Large intestine (tissue), 3 donors: ENCODE measurements around the gene LY6G5B. TPM values are rescaled to one million over a fixed set of nuclear protein-coding genes. Genes with fewer than 3 reads are reported as not detected.

Experiments used
- DNase-seq, 2 donors: peaks; one replicate each; pipeline versions ENCODE4 v3.0.0 to v3.0.0-alpha.2; 2013
- H3K27ac ChIP-seq: one replicate; pipeline ENCODE4 v1.5.1; 2013; ENCODE audit warnings: low read length
- H3K27me3 ChIP-seq: 2 replicates; pipeline ENCODE4 v1.6.1; 2013; ENCODE audit warnings: low read length; ENCODE audit not compliant: control insufficient read depth, insufficient read depth
- H3K36me3 ChIP-seq: 2 replicates; pipeline ENCODE4 v1.6.1; 2013; ENCODE audit warnings: low read length; ENCODE audit not compliant: control insufficient read depth, insufficient read depth
- H3K4me1 ChIP-seq: one replicate; pipeline ENCODE4 v1.6.1; 2013; ENCODE audit warnings: low read length; ENCODE audit not compliant: control insufficient read depth, insufficient read depth
- H3K4me3 ChIP-seq: one replicate; pipeline ENCODE4 v1.5.1; 2013; ENCODE audit warnings: low read length
- H3K9me3 ChIP-seq: one replicate; pipeline ENCODE4 v1.6.1; 2013; ENCODE audit warnings: mild to moderate bottlenecking, low read depth, low read length, moderate library complexity; ENCODE audit not compliant: control insufficient read depth
- WGBS: methylation state at CpG from one replicate; pipeline ENCODE4 v1.1.5; 2013; ENCODE audit warnings: low lambda C conversion rate; ENCODE audit not compliant: insufficient coverage; 5-methylcytosine and 5-hydroxymethylcytosine counted together
- polyA plus RNA-seq: library from polyadenylated mRNA; unstranded; fragments of 120-200 nt; gene quantifications from one replicate; pipeline ENCODE4 v1.2.1, GENCODE V29; 2013

Gene LY6G5B
- polyA plus RNA-seq, 1 donor, result 18.7 TPM

- Histone ChIP-seq H3K36me3 (peaks cover 89% of the 10 kb centered on the region), H3K27ac (no peak overlapping the region)
- no peak for DNase-seq
Observed at GRCh38 chr6:31640612-31641011, 29.2 kb upstream of the LY6G5B start.

GRCh38 chr6:31641370-31641769, 28.4 kb upstream of the LY6G5B start:
- no peak for DNase-seq
- no peaks in the 10 kb centered on the region for H3K9me3 ChIP-seq
- 100% methylated on average over 1 of the region's 4 CpGs for WGBS
- peaks cover 89% of the 10 kb centered on the region for H3K36me3 ChIP-seq
- no peak overlapping the region for H3K27ac ChIP-seq
- H3K27me3 ChIP-seq, result no peaks in the 10 kb centered on the region
- H3K4me3 ChIP-seq, result no peak overlapping the region
- H3K4me1 ChIP-seq, result no peaks in the 10 kb centered on the region

More at GRCh38 chr6:31640612-31641011, 29.2 kb upstream of the LY6G5B start:
- WGBS, result no CpG with 5 or more reads among the region's 6 CpGs
- H3K4me1 ChIP-seq, result no peaks in the 10 kb centered on the region
- no peaks in the 10 kb centered on the region for H3K27me3 ChIP-seq
- H3K9me3 ChIP-seq, result no peaks in the 10 kb centered on the region
- H3K4me3 ChIP-seq, result no peak overlapping the region

GRCh38 chr6:31642798-31643570, 26.8 kb upstream of the LY6G5B start:
- no peaks in the 10 kb centered on the region for H3K9me3 ChIP-seq
- no peaks in the 10 kb centered on the region for H3K27me3 ChIP-seq
- H3K27ac ChIP-seq, result no peak overlapping the region
- no peak overlapping the region for H3K4me3 ChIP-seq
- DNase-seq, result no peak
- WGBS, result 80% methylated on average over 1 of the region's 6 CpGs
- H3K4me1 ChIP-seq, result no peaks in the 10 kb centered on the region
- H3K36me3 ChIP-seq, result peaks cover 88% of the 10 kb centered on the region

- Histone ChIP-seq H3K27ac (no peak overlapping the region), H3K9me3 (no peaks in the 10 kb centered on the region), H3K36me3 (peaks cover 92% of the 10 kb centered on the region), H3K27me3 (no peaks in the 10 kb centered on the region), H3K4me1 (no peaks in the 10 kb centered on the region), H3K4me3 (no peak overlapping the region)
- WGBS, result no CpG with 5 or more reads among the region's 17 CpGs
- DNase-seq, result no peak
Observed at GRCh38 chr6:31643818-31644454, 25.8 kb upstream of the LY6G5B start.

GRCh38 chr6:31645325-31645724, 24.5 kb upstream of the LY6G5B start:
- DNase-seq, result no peak
- H3K36me3 ChIP-seq, result peaks cover 91% of the 10 kb centered on the region
- H3K27me3 ChIP-seq, result no peaks in the 10 kb centered on the region
- no peak overlapping the region for H3K4me3 ChIP-seq
- H3K9me3 ChIP-seq, result no peaks in the 10 kb centered on the region
- no CpG with 5 or more reads among the region's 9 CpGs for WGBS
- H3K4me1 ChIP-seq, result no peaks in the 10 kb centered on the region
- no peak overlapping the region for H3K27ac ChIP-seq

- Histone ChIP-seq H3K4me1 (peaks cover 38% of the 10 kb centered on the region), H3K36me3 (peaks cover 39% of the 10 kb centered on the region), H3K27me3 (no peaks in the 10 kb centered on the region), H3K9me3 (no peaks in the 10 kb centered on the region), H3K27ac (peak overlapping the region; percentile 93), H3K4me3 (peak overlapping the region; percentile 90)
- peak; percentile 82 to 92 for DNase-seq
- WGBS, result no CpG with 5 or more reads among the region's 29 CpGs
Observed at GRCh38 chr6:31651602-31652191, 18.1 kb upstream of the LY6G5B start.

GRCh38 chr6:31652925-31653724, 16.7 kb upstream of the LY6G5B start:
- DNase-seq, result no peak
- Histone ChIP-seq H3K9me3 (no peaks in the 10 kb centered on the region), H3K4me3 (peak overlapping the region; percentile 90), H3K36me3 (peaks cover 36% of the 10 kb centered on the region), H3K27me3 (no peaks in the 10 kb centered on the region), H3K27ac (peak overlapping the region; percentile 93), H3K4me1 (peaks cover 40% of the 10 kb centered on the region)
- WGBS, result 5% methylated on average over 4 of the region's 37 CpGs

- no peaks in the 10 kb centered on the region for H3K27me3 ChIP-seq
- 95% methylated on average over 3 of the region's 8 CpGs for WGBS
- no peaks in the 10 kb centered on the region for H3K9me3 ChIP-seq
- DNase-seq, result no peak
- H3K27ac ChIP-seq, result peak overlapping the region; percentile 48
- no peak overlapping the region for H3K4me3 ChIP-seq
- peaks cover 25% of the 10 kb centered on the region for H3K36me3 ChIP-seq
- peaks cover 55% of the 10 kb centered on the region for H3K4me1 ChIP-seq
Observed at GRCh38 chr6:31654574-31655348, 15.0 kb upstream of the LY6G5B start.

- DNase-seq, result peak; percentile 51 to 79
- WGBS, result 40% methylated on average over 1 of the region's 8 CpGs
- H3K4me1 ChIP-seq, result peaks cover 55% of the 10 kb centered on the region
- no peaks in the 10 kb centered on the region for H3K27me3 ChIP-seq
- no peak within 1 kb of the TSS for H3K4me3 ChIP-seq
- H3K27ac ChIP-seq, result peak within 1 kb of the TSS; percentile 48
- peaks cover 20% of the 10 kb centered on the region for H3K36me3 ChIP-seq
- no peaks in the 10 kb centered on the region for H3K9me3 ChIP-seq
Observed at GRCh38 chr6:31655349-31656237, 14.2 kb upstream of the LY6G5B start, which contains the start of gene APOM. Gene APOM (plus strand): TSS chr6:31655894. CDS start chr6:31655967, 73 bp downstream.
